Measurements from ENCODE around the gene ADAT1. TPM values are rescaled to one million over a fixed set of nuclear protein-coding genes. Genes with fewer than 3 reads are reported as not detected.
A peak's percentile ranks its signal among the peaks of the same experiment; 100 is the strongest.

The ADAT1 gene
- total and polyA plus RNA-seq, 2 of the 13 experiments (the other 11 are each of a cell fraction or from before 2014, with no cell fraction given) = 18.4 to 40.8 TPM

DNA sequence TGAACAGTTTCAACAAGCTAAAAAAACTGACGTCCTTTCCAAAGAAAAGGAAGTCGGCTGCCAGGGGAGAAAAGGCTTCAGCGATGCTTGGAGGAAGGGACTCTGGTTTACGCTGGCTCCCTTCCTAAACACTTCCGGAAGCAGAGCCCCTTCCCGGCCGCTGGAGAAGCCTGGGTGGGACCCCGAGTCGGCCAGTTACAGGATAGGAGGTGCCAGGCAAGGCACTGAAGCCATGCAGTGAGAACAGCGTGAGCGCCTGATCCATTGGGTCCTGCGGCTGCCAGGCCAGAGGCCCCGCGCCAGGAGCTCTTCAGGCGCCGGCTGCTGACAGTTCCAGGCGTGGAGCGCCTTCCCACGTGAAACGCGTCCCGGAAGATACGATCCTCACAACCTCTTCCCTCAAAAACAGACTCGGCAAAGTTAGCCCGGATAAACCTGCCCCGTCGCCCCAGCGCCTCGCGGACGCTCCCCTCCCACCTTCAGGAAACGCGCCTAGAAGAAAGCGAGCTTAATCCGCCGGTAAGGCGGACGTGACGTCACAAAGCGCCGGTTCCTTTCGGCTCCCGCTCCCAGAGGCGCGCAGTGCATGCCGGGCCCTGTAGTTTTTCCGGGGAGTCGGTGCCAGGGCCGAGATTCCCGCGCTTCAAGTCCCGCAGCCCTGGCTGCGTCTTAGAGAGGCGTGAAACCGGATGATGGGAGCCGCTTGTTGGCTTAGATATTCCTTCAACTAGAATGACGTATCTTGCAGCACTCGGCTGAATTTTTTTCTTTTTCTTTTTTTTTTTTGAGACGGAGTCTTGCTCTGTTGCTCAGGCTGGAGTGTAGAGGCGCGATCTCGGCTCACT, at the start of gene ADAT1 (continued):
- TF ChIP-seq, protein P1, sequence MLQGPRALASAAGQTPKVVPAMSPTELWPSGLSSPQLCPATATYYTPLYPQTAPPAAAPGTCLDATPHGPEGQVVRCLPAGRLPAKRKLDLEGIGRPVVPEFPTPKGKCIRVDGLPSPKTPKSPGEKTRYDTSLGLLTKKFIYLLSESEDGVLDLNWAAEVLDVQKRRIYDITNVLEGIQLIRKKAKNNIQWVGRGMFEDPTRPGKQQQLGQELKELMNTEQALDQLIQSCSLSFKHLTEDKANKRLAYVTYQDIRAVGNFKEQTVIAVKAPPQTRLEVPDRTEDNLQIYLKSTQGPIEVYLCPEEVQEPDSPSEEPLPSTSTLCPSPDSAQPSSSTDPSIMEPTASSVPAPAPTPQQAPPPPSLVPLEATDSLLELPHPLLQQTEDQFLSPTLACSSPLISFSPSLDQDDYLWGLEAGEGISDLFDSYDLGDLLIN (CRISPR knock-in tag; IDR thresholded peaks at IDR 0.05; ENCODE audit: borderline replicate concordance) = peak; percentile 97
- TF ChIP-seq TOE1 (CRISPR knock-in tag; IDR thresholded peaks at IDR 0.05) = no peak
- no peak; the same call in 1 of the 2 replicates for TF ChIP-seq MED13 (CRISPR knock-in tag; IDR thresholded peaks at IDR 0.05)
- 0 out of 2 replicates have a peak, but pooled peaks have one; percentile 29 for TF ChIP-seq TMF1 (CRISPR knock-in tag; IDR thresholded peaks at IDR 0.05; ENCODE audit: low read depth)
- TF ChIP-seq NFE2L2 (IDR thresholded peaks at IDR 0.05; ENCODE audit: low read length) = no peak
- TF ChIP-seq, protein P2, sequence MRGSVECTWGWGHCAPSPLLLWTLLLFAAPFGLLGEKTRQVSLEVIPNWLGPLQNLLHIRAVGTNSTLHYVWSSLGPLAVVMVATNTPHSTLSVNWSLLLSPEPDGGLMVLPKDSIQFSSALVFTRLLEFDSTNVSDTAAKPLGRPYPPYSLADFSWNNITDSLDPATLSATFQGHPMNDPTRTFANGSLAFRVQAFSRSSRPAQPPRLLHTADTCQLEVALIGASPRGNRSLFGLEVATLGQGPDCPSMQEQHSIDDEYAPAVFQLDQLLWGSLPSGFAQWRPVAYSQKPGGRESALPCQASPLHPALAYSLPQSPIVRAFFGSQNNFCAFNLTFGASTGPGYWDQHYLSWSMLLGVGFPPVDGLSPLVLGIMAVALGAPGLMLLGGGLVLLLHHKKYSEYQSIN (CRISPR knock-in tag; IDR thresholded peaks at IDR 0.05; ENCODE audit: borderline replicate concordance) = no peak
- TF ChIP-seq, protein P3, sequence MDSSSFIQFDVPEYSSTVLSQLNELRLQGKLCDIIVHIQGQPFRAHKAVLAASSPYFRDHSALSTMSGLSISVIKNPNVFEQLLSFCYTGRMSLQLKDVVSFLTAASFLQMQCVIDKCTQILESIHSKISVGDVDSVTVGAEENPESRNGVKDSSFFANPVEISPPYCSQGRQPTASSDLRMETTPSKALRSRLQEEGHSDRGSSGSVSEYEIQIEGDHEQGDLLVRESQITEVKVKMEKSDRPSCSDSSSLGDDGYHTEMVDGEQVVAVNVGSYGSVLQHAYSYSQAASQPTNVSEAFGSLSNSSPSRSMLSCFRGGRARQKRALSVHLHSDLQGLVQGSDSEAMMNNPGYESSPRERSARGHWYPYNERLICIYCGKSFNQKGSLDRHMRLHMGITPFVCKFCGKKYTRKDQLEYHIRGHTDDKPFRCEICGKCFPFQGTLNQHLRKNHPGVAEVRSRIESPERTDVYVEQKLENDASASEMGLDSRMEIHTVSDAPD (CRISPR knock-in tag; IDR thresholded peaks at IDR 0.05) = no peak; the same call in 1 of the 2 replicates
- TF ChIP-seq ZBTB8A (CRISPR knock-in tag; IDR thresholded peaks at IDR 0.05; ENCODE audit: borderline replicate concordance, low read depth) = no peak
- no peak; the same call in 1 of the 2 replicates for TF ChIP-seq MTA1 (CRISPR knock-in tag; IDR thresholded peaks at IDR 0.05; ENCODE audit: borderline replicate concordance)
- no peak for TF ChIP-seq ZMYM3 (CRISPR knock-in tag; IDR thresholded peaks at IDR 0.05)
- TF ChIP-seq HOXA3 (CRISPR knock-in tag; IDR thresholded peaks at IDR 0.05) = peak; percentile 98
- TF ChIP-seq ZBTB2 (CRISPR knock-in tag; IDR thresholded peaks at IDR 0.05; ENCODE audit: low read depth) = peak; percentile 66; the same call in 1 of the 2 replicates
- TF ChIP-seq CCDC6 (CRISPR knock-in tag; IDR thresholded peaks at IDR 0.05) = 0 out of 2 replicates have a peak, but pooled peaks have one; percentile 51
- TF ChIP-seq ZXDC (CRISPR knock-in tag; IDR thresholded peaks at IDR 0.05) = 0 out of 2 replicates have a peak, but pooled peaks have one; percentile 79
- TF ChIP-seq MXD1 (CRISPR knock-in tag; IDR thresholded peaks at IDR 0.05) = peak; percentile 98
- TF ChIP-seq ZNF549 (CRISPR knock-in tag; IDR thresholded peaks at IDR 0.05) = no peak
- TF ChIP-seq CREB1 (IDR thresholded peaks at IDR 0.05) = peak; percentile 100
- peak; percentile 99 for TF ChIP-seq CREB1 (CRISPR knock-in tag; IDR thresholded peaks at IDR 0.05)
- TF ChIP-seq SIX4 (CRISPR knock-in tag; IDR thresholded peaks at IDR 0.05) = peak; percentile 10; the same call in 1 of the 2 replicates
- no peak for TF ChIP-seq BRD4 (CRISPR knock-in tag; IDR thresholded peaks at IDR 0.05)
- 0 out of 2 replicates have a peak, but pooled peaks have one; percentile 28 for TF ChIP-seq ZSCAN29 (CRISPR knock-in tag; conservative IDR thresholded peaks at IDR 0.05)
